UCSD-AML1 (cell line): ENCODE results near the gene JPH2.
A peak's percentile ranks its signal among the peaks of the same experiment; 100 is the strongest.
"Not testable (repeated sequence)": the region's sequence is repeated elsewhere in the genome, so short reads cannot be mapped to it uniquely, and the experiment has no call there.

Experiments used
- DNase-seq: peaks from one replicate; lab custom pipeline; 2025; ENCODE audit not compliant: unreplicated experiment; lab: John Stamatoyannopoulos, UW

The JPH2 gene

DNA sequence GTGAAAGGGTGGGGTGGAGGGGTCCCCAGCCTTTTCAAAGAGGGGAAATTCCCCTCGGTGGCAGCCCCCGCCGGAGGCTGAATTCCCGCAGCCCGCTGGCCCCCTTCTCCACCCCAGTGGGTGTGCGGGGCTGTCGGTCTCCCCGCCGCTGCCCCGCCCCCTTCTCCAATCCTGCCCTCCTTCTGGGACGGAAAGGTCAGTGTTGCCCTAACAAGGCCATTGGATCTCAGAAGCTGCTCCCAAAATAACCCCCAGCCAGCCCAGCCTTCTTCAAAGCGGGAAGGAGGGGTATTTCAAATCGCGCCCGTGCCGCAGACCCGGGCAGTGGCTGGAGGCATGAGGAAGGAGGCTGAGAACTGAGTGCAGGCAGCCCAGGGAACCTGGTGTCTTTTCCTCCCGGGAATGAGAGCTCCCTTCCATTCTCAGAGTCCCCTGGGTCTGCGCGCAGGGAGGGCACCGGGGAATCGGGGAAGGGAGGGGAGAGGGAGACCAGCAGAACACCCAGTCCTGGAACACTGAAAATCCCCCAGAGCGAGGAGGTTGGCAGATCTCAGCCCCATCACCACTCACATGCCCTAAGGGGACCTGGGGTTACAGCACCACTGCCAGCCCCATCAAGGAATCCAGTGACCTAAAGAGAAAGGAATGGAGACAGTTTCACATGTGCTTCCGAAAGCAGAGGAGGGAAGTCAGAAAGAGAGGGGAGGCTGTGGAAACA lies at the start of gene JPH2:
Gene JPH2, minus strand, starts transcription at position 135 of the 718 bp plus-strand sequence. CDS start 483 bp downstream, outside the sequence.
- no peak for DNase-seq

DNA sequence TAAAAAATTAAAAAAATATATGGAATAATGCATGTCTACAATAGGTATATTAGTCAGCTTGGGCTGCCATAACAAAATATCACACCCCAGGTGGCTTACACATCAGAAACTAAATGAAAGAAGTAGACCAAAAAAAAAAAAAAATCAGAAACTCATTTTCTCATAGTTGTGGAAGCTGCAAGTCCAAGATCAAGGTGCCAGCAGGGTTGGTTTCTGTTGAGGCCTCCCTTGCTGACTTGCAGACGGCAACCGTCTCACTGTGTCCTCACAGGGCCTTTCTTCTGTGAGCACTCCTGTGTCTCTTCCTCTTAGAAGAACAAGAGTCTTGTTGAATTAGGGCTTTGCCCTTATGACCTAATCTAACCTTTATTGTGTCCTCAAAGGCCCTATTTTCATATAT lies 48.7 kb upstream of the JPH2 start:
- DNase-seq, result no peak

DNA sequence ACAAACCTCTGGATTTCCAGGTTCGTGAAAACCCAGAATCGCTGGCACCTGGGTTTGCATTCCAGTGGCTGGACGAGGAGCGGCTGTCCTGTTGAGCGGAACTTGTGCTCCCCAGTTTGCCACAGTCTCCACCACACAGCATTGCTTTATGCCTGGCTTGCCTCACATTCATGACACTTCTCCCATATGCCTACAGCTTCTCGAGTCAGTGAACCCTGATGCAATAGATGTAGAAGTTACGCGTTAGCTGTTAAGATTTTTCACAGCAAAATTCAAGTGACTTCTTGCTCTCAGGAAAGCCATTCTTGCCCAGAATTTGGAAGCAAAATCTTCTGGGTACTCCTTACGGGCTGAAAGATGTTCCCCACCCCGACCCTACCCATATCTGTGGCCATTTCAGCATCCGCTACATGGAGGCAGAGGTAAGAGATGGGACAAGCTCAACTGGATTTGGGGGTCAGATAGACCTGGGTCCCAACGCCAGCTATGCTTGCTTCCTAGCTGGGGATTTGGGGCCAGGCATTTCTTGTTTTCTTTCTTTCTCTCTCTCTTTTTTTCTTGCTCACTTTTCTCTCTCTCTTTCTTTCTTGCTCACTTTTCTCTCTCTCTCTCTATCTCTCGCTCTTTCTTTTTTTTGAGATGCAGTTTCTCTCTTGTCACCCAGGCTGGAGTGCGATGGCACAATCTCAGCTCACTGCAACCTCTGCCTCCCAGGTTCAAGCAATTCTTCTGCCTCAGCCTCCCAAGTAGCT lies 47.8 kb upstream of the JPH2 start:
- no peak for DNase-seq

DNA sequence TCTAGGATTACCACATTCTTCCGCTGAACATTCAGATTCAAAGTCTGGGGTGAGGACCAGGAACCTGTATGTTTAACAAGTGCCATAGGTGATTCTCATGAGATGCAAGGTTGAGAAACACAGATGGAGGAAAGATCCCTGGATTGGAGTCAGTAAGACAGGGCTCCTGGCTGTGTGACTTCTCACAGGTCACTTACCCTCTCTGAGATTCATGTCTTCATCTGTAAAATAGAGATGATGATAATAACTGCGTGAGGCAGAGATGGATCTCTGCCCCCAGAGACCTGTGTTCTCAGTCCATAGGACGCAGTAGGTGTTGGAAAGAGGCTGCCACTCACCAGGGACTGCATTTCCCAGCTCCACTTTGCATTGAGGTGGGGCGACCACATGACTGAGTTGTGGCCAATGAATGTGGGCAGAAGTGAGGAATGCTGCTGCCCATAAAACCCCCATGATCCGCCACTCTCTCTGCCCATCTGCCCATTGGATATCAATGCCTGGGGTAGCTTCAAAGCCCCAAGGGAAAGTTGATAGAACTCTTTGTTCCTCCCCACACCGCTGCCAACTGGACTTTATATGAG lies 46.5 kb upstream of the JPH2 start:
- no peak for DNase-seq

DNA sequence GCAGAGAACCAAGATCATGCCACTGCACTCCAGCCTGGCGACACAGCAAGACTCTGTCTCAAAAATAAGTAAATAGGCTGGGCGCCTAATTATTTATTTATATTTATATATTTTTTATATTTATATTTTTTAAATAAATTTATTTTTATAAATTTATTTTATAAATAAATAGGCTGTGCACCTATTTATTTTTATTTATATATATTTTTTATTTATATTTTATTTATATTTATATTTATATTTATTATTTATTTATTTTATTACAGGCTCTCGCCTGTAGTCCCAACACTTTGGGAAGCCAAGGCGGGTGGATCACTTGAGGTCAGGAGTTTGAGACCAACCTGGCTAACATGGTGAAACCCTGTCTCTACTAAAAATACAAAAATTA lies 45.5 kb upstream of the JPH2 start:
- not testable (repeated sequence) for DNase-seq

DNA sequence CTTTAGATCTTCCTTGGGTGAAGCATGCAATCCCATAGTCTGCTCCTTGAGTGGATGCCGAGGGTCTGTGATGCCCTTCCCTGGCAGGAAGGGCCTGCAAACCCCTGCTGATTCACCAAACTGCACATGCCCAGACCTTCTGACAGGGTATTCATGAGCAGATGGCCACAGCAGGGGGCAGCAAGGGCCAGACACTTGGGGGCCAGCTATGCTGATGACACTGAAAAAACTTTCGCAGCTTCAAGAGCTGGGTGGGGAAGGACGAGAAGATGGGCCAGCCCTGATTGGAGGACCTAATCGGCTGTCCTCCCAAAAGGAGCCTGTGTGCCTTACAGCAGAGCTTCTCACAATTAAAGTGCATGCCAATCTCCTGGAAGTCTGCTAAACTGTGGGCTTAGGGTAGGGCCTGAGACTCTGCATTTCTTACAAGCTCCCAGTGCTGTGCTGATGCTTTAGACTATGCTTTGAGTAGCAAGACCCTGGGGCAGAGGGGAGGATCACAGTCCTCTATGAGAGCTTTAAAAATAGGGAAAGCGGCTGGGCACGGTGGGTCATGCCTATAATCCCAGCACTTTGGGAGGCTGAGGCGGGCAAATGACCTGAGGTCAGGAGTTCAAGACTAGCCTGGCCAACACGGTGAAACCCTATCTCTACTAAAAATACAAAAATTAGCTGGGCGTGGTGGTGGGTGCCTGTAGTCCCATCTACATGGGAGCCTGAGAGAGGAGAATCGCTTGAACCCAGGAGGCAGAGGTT lies 44.9 kb upstream of the JPH2 start:
- DNase-seq, result no peak

DNA sequence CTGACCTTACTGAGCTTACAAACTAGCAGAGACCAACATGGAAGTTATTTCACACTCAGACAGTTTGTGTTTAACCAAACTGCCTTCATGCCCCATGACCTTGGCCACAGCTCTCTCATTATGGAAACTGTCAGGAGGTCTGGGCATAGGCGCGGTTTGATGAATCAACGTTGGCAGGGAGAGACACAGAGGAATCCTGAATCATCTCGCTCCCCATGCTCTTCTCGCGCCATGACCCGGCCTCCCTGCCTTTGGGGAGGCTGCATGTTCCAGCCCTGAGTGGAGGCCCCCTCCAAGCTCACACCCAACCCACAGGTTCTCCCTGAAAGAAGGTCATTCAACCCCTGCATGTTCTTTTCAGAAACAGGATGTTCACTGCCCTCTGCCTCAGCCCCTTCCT lies 44.2 kb upstream of the JPH2 start:
- DNase-seq, result no peak

DNA sequence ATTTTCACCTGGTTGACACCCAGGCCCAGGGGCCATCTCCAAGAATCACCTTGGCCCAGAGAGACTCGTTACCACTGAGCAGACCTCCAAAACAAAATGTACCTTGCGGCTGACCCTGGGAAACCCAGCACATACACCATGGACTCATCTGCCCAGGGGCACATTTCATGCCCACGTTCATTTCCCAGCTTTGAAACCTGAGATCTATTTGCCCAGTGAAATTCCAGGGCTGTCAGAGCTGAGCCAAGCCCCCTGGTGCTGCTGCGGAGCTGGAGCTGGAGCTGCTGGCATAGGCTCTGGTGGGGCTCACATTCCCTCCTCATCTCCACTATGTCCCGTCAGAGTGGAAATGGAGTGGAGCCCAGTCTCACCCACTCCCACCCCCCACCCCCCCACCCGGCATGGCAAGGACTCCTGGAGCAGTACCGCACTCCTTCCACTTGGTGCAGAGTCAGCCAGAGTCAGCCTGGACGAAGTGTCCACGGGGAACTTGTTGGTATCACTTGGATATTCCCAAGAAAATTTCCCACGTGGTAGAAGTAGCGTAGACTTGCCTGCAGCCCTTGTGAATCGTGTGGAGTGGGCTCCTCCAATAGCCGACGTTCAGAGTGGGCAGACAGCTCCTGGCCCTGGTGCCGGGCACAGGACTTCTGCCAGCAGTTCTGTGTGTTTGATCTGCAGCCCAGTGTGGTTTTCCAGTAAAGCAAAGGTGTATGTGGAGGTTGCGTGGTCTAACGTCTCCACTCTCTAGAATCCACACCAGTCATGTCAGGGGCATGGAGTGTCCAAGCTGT lies 41.7 kb upstream of the JPH2 start:
- DNase-seq, result no peak

DNA sequence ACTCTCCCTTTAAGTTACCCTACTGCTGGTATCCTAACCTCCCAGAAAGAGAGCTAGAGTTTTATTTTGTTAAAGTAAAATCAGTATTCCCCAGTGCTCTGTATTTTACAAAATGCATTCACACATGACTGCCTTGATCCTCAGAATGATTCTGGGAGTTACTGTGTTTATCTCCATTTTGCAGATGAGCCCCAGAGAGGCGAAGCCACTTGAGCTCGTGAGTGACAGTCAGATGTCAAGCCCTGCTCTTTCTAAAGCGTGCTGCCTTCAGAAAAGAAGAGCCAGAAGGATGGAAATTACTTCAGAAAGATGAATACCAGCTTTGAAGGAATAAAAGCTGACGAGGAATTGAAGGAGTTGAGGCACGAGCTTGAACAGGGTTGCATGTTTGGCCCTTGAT lies 37.6 kb upstream of the JPH2 start:
- no peak for DNase-seq

DNA sequence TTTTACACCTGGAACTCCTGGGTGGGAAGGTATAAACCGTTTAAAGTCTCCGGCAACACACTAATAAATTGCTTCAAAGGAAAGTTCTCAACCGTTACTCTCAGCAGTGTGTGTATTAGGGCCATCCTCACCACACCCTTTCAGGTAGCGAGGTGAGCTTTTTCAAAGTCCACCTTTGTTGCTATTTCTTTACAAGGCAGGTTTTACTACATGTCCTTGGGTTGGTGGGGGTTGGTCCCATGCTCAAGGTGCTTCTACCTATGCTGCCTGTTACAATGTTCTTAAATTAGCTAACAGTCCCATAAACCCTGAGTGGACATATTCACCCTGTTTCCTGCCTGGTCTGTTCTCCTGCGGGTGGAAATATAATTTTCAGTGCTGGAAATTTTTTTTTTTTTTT lies 36.7 kb upstream of the JPH2 start:
- no peak for DNase-seq

DNA sequence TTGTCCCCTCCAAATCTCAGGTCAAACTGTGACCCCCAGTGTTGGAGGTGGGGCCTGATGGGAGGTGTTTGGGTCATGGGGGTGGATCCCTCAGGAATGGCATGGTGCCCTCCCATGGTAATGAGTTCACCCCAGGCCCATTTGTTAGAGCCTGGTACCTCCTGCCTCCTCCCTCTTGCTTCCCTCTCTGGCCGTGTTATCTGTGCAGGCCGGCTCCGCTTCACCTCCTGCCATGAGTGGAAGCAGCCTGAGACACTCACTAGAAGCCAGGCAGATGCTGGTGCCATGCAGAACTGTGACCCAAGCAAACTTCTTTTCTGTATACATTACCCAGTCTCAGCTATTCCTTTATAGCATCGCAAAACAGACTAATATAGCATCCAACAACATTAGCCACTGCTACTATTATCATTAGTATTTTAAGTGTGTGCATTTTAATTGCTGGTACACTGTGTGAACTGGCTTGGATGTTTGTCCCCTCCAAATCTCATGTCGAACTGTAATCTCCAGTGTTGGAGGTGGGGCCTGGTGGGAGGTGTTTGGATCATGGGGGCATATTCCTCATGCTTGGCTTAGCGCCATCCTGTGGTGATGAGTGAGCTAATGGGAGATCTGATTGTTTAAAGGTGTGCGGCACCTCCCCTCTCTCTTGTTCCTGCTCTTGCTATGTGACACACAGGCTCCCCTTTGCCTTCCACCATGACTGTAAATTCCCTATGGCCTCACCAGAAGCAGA lies 35.8 kb upstream of the JPH2 start:
- no peak for DNase-seq

DNA sequence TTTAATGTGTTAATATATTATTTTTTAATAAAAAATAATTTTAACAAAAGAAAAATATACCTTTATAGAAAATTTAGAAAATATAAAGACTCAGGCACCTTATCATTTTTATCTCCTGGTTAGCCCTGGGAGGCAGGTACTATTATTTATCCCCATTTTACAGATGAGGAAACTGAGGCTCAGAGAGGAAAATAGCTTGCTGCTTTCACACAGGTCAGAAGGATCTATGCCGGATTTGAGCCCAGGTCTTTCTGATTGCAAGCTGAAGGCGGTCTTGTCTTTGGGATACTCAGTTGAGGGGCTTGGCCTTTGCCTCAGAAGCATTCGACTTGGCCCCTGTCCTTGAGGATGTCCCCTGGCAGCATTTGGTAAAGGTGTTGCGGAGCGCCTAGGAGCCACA lies 35.0 kb upstream of the JPH2 start:
- no peak for DNase-seq

DNA sequence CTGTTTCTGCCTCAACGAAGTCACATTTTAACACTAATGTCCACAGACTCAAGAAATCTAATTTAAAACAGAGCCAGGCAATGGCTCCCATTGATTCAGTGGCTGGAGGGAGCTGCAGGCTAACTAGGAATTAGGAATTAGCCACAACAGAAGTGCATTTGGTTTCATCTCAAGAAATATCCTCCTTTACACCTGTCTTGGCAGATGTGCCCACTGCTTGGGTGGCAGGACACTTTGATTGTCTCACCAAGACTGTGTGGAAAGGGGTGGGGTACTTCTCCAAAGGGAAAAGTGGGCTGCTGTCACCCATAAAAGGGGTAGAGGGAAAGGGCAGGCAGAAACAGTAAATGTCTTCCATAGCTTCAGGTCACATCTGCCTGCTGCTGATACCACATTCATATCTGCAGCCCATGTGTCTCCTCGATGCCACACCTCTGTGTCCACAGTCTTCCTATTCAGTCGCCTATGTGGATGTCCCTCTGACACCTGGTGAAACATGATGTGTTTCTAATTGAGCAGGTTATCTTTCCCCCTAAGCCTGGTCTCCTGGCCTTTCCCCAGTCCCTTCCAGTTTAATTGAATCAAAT lies 34.5 kb upstream of the JPH2 start:
- DNase-seq, result no peak

DNA sequence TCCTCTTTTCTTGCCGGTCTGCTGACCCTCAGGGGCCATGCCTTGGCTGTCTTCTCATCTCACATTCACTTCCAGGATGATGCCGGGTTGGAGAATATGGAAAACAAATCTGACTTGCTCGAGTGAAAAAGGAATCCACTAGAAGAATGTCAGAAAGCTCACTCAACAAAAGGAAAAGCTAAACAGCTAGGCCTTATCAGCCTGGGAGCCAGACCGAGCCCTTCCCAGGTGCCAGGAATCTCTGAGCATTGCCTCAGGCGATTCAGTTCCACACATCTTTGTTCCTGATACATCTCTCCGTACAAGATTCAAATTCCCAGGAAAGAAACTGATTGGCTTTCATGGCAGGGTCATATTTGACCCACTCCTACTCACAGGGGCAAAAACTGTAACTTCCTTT lies 32.8 kb upstream of the JPH2 start:
- DNase-seq, result no peak

DNA sequence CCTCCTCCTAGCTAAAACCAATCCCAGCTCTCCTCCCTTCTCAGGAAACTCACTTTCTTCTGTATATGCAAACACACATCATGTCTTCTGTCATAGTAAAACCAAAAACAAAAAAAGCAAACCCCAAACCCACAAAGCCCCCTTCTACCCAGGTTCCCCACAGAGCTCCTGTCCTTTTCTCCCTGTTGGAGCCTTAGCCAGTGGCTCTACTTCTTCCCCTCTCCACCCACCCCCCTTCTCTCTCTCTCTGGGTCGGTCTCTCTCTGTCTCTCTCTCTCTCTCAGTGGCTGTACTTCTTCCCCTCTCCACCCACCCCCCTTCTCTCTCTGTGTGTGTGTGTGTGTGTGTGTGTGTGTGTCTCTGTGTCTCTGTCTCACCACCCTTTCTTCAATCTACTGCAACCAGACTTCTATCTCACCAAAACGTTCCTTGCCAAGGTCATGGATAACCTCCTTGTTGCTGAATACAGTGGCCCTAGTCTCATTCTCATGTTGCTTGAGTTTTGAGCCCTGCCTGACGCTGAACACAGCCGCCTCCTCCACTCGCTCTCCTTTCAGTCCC lies 32.3 kb upstream of the JPH2 start:
- DNase-seq, result no peak

DNA sequence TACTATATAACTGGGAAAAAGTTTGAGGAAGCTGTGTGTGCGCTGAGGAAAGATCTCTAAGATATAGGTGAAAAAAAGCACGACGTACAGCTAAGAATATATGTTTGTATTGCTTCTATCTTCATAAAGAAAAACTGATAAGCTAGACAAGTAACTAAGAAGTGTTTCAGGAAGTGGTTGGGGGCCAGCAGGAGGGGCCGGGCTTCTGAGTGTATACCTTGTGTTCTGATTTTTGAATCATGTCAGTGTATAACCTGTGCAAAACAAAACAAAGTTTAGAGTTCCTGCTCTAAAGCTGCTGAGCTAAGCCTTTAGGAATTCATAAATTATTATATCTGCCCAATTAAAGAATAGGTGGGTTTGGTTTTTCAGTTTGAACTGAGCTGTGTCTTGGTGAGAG lies 31.5 kb upstream of the JPH2 start:
- no peak for DNase-seq

DNA sequence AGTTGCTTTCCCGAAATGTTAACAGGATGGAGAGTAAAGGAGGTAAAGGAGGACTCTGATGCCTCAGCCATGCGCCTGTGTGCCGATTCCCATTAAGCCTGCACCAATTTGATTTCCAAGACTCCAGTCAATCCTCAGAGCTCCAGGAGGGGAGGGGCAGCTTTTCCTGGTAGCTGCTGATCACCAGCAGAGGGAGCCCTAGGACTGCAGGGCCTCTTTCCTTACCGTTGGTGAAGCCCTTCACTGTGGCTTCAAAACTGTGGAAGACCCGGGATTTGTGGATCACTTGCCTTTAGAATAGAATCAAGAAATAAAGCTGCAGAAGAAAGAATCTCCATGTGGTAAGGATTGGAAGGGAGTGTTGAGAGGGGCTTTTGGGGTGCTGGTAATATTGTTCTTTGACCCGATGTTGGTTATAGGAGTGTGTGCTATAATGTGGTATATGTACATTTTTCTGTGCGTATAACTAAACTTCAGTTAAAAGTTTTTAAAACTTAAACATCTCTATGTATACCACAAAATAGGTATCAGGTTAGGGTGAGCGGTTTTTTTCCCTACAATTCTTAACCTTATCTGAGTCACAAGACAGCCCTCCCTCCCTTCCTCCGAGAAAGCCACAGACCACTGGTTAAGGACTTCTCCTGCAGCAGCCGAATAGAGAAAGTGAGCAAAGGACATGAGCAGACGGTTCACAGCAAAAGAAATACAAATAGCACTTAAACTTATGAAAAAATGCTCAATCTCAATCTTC lies 30.5 kb upstream of the JPH2 start:
- DNase-seq, result peak; percentile 57

DNA sequence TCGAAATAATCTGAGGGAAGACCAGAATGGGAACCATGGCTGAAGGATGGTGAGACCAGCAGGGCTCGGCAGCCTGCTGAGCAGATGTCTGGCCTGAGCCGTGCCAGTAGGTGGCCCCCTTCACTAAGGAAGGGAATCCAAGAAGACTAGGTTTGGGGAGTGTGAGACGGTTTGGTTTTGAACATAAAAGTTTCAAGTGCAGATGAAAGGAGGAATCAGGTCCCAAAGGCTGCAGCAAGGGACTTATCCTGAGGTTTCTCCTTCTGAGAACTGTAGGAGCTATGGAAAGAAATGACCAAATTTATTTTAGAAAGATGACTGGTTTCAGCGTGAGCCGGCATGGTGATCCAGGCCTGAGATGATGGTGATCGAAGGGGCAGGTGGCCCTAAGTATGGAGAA lies 28.1 kb upstream of the JPH2 start:
- DNase-seq, result peak; percentile 67

DNA sequence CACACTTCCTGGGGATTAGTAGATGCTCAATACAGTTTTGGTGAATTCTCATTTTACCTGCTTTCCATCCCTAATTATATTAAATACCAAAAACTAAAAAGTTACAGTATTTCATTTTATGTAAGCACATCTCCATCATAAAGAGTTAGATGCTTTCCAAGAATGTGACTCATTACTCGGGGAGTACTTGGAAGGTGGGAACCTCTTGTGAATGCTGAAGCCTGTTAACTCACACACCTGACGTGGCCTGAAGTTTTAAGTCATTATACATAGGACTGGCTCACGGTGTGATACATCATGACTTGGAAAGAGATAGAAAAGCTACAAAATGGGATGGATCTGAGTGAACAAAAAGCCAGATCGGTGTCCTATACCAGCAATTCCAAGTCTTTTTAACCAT lies 25.8 kb upstream of the JPH2 start:
- no peak for DNase-seq
